NCI-H510A (cell line): ENCODE data around the gene SKI.

Experiments used
- DNase-seq: peaks from one replicate; lab custom pipeline; 2025; lab: John Stamatoyannopoulos, UW

SKI gene

GRCh38 chr1:2352341-2352896, 124.3 kb downstream of the SKI start:
- DNase-seq, result no peak

GRCh38 chr1:2352897-2353550, 124.9 kb downstream of the SKI start:
- DNase-seq, result no peak

GRCh38 chr1:2353551-2354438, 125.7 kb downstream of the SKI start:
- DNase-seq, result no peak

- no peak for DNase-seq
Observed at GRCh38 chr1:2354511-2355372, 126.6 kb downstream of the SKI start.

GRCh38 chr1:2355373-2356261, 127.5 kb downstream of the SKI start:
- DNase-seq, result no peak

GRCh38 chr1:2356401-2356800, 128.3 kb downstream of the SKI start:
- no peak for DNase-seq

GRCh38 chr1:2356911-2357845, 129.1 kb downstream of the SKI start:
- DNase-seq, result no peak

GRCh38 chr1:2358072-2358471, 130.0 kb downstream of the SKI start:
- no peak for DNase-seq

GRCh38 chr1:2358651-2359640, 130.8 kb downstream of the SKI start:
- DNase-seq, result no peak
